AG09309 (cell line): ENCODE measurements around the gene CTTNBP2.

Experiments used
- DNase-seq: peaks from one replicate; pipeline ENCODE4 v3.0.0-alpha.2; 2010; ENCODE audit warnings: low read depth
- H3K4me3 ChIP-seq: 2 replicates; pipeline ENCODE4 v1.5.1; 2011; ENCODE audit warnings: mild to moderate bottlenecking, low read depth, low read length, moderate library complexity; ENCODE audit not compliant: control insufficient read depth
- TF ChIP-seq, protein P1 (sequence below): IDR thresholded peaks from 2 replicates; pipeline ENCODE4 v1.5.1; 2011; ENCODE audit warnings: mild to moderate bottlenecking, low read depth, low read length, inconsistent platforms; ENCODE audit not compliant: insufficient read depth, control insufficient read depth; ENCODE audit errors: missing control alignments

Gene CTTNBP2

DNA sequence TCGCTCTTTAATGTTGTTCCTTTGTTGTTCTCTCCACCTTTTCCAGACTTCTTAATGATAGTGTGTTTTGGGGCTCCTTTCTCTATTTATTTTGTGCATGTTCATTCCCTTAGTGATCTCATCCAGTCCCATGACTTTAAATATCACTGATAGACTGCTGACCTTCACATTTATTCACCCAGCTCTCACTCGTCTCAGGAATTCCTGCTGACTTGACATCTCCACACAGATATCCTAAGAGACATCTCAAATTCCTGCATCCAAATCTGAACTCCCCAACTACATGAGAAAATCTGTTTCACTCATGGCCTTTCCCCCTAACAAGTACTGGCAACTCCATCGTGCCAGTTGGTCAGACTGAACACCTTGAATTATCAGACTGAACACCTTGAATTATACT, 111.2 kb downstream of the CTTNBP2 start:
- TF ChIP-seq, protein P1, sequence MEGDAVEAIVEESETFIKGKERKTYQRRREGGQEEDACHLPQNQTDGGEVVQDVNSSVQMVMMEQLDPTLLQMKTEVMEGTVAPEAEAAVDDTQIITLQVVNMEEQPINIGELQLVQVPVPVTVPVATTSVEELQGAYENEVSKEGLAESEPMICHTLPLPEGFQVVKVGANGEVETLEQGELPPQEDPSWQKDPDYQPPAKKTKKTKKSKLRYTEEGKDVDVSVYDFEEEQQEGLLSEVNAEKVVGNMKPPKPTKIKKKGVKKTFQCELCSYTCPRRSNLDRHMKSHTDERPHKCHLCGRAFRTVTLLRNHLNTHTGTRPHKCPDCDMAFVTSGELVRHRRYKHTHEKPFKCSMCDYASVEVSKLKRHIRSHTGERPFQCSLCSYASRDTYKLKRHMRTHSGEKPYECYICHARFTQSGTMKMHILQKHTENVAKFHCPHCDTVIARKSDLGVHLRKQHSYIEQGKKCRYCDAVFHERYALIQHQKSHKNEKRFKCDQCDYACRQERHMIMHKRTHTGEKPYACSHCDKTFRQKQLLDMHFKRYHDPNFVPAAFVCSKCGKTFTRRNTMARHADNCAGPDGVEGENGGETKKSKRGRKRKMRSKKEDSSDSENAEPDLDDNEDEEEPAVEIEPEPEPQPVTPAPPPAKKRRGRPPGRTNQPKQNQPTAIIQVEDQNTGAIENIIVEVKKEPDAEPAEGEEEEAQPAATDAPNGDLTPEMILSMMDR = no peak
- no peak overlapping the region for H3K4me3 ChIP-seq
- no peak for DNase-seq

DNA sequence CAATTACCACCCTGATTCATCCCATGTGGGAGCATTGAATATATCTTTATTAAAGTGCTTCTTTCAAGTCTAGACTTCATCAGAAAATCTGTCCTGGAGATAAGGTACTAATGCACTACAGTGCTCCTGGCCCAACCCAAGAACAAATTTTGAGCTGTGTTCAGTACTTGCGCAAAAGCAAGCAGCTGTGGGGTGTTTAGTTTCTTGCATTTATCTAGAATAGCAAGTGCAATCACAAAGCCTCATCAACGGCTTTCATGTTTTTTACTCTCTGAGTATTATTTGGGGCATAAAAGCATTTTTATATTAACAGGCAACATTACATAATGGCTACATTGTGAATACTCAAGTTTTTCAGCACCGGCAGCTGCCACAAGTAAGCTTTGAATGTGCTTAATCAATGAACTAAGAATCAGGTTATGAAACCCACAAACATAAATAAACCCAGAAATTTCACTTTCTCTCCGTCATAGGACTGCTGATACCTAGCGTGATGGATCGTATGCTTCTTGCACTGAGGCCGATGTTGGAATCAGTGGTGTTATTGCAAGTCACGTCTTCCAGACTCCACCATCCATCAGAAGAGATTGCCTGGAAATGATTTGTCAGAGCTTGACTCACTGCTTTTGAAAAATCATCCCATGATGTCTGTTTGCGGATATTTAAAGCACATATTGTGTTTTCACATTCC, 113.1 kb downstream of the CTTNBP2 start:
- TF ChIP-seq, protein P1 = no peak
- no peak overlapping the region for H3K4me3 ChIP-seq
- DNase-seq = no peak

DNA sequence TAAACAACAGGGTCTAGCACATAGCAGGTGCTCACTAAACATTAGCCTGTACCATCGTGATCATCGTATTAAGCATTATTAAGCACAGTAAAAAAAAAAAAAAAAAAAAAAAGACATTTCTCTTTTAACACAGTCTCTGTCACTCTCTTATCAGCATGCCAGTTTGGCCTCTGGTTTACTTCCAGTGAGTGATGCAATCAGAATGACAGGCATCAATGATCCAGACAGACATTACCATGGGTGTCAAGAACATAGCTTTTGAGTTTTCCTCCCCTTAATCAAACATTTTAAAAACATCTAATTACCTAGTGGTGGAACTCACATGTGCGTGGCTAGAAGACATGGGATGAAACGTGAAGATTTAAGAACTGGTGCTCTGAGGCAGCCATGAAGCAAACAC, 115.8 kb downstream of the CTTNBP2 start:
- DNase-seq = no peak
- no peak overlapping the region for H3K4me3 ChIP-seq
- TF ChIP-seq, protein P1 = no peak

DNA sequence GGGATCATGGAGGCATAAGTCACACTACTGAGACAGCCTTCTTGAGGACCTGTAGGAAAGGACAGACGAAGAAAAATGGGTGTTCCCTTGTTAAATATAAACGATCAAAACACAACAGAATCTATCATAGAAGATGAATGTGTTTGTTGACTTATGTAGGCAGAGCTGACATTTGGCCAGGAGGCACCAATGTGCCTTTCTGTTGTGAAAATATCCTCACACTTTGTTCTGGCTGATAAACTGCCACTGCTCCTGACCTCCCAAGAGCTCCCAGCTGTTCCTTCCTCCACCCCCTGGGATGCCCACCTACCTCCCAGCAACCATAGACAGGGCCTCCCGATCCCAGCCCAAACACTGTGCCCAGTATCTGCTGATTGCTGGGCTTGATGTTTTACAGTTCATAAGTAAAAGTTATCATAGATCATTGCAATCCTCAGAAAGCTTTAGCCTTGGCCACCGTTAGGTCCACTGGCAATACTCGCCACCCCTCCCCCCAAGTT, 116.6 kb downstream of the CTTNBP2 start:
- TF ChIP-seq, protein P1 = no peak
- no peak for DNase-seq
- no peak overlapping the region for H3K4me3 ChIP-seq

DNA sequence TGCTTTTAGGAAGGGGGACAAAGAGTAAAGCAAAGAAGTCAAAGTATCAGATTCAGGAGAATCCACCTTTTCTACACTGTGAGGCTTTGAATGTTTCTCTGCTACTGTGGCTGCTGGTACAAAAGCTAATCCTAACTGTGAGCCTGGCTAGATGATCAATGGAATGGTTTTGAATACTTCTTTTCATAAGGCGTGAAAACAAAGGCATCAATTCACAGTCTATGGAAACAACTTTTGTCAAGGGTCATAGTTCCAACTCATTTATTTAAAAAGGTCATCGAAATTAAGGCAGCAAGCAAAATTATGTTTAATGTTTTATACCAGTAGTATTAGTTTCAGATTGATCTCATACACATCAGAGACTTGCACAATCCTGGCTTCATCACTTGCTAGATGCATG, 118.1 kb downstream of the CTTNBP2 start:
- TF ChIP-seq, protein P1 = no peak
- no peak for DNase-seq
- H3K4me3 ChIP-seq = no peak overlapping the region

DNA sequence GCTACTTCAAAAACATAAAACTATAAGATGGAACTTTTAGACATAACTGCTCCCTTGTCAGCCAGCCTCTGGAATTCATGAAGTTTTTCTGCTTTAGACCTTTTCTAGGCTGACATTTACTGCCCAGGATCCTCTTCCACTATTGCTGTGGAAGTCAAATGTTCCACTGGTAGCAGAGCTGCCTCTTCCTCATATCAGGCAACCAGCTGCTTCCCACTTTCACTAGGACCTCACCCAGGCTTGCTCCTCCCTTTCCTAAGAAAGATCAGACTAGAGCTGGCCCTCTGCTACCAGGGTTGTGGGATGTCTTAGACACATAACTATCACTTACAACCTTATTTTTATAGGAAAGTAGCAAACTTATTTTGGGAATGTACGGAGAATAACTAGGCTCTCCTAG, 121.5 kb downstream of the CTTNBP2 start:
- TF ChIP-seq, protein P1 = no peak
- no peak overlapping the region for H3K4me3 ChIP-seq
- DNase-seq = no peak
